Left kidney (tissue), 2 donors: ENCODE data around the gene MRM2. TPM values are rescaled to one million over a fixed set of nuclear protein-coding genes. Genes with fewer than 3 reads are reported as not detected.

Experiments
- DNase-seq: peaks from one replicate; pipeline ENCODE4 v3.0.0-alpha.2; 2013
- polyA plus RNA-seq: library from polyadenylated mRNA; unstranded; fragments of 120-200 nt; gene quantifications from one replicate; pipeline ENCODE4 v1.2.1, GENCODE V29; 2013; ENCODE audit not compliant: insufficient read length

MRM2 gene
- polyA plus RNA-seq, 1 donor: 40.3 TPM

GRCh38 chr7:2224491-2224928 is 17.5 kb downstream of the MRM2 start:
- no peak for DNase-seq

GRCh38 chr7:2223321-2223720 is 18.7 kb downstream of the MRM2 start:
- no peak for DNase-seq

- no peak for DNase-seq
Measured at GRCh38 chr7:2222516-2222915, 19.5 kb downstream of the MRM2 start.

GRCh38 chr7:2220954-2221353 is 21.1 kb downstream of the MRM2 start:
- DNase-seq: no peak

GRCh38 chr7:2220506-2220905 is 21.5 kb downstream of the MRM2 start:
- DNase-seq: no peak

GRCh38 chr7:2220030-2220429 is 22.0 kb downstream of the MRM2 start:
- DNase-seq: no peak

- no peak for DNase-seq
Measured at GRCh38 chr7:2219606-2220005, 22.4 kb downstream of the MRM2 start.

GRCh38 chr7:2219136-2219535 is 22.9 kb downstream of the MRM2 start:
- DNase-seq: no peak

GRCh38 chr7:2218444-2218785 is 23.6 kb downstream of the MRM2 start:
- DNase-seq: no peak

- no peak for DNase-seq
Measured at GRCh38 chr7:2217716-2218443, 24.1 kb downstream of the MRM2 start.

GRCh38 chr7:2217206-2217605 is 24.8 kb downstream of the MRM2 start:
- DNase-seq: no peak

- no peak for DNase-seq
Measured at GRCh38 chr7:2215851-2216250, 26.2 kb downstream of the MRM2 start.

GRCh38 chr7:2214636-2215035 is 27.4 kb downstream of the MRM2 start:
- no peak for DNase-seq

- no peak for DNase-seq
Measured at GRCh38 chr7:2213551-2214215, 28.3 kb downstream of the MRM2 start.

- DNase-seq: no peak
Measured at GRCh38 chr7:2212906-2213305, 29.1 kb downstream of the MRM2 start.

- no peak for DNase-seq
Measured at GRCh38 chr7:2211926-2212325, 30.1 kb downstream of the MRM2 start.

- no peak for DNase-seq
Measured at GRCh38 chr7:2211259-2211880, 30.6 kb downstream of the MRM2 start.

GRCh38 chr7:2210551-2211258 is 31.3 kb downstream of the MRM2 start:
- DNase-seq: no peak

GRCh38 chr7:2209961-2210323 is 32.1 kb downstream of the MRM2 start:
- no peak for DNase-seq

GRCh38 chr7:2209146-2209960 is 32.7 kb downstream of the MRM2 start:
- DNase-seq: peak; percentile 67

GRCh38 chr7:2208712-2209111 is 33.3 kb downstream of the MRM2 start:
- no peak for DNase-seq
